ENCODE measurements around the gene ZNF446.
A peak's percentile ranks its signal among the peaks of the same experiment; 100 is the strongest.

DNA sequence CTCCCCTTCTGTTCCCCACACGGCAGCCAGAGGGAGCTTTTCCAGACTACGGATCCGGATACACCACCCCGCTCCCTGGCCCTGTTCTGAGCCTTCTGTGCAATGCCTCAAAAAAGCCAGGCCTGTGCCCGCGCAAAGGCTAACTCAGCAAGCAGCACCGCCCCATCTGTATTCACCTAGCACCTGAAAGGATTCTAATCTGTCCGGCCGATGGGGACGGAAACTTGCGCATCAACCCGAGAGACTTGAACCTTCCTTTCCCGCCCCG lies 42.9 kb downstream of the ZNF446 start:
- TF ChIP-seq REST (IDR thresholded peaks at IDR 0.05; ENCODE audit: low read depth, low read length) (no peak), POLR2A (IDR thresholded peaks at IDR 0.05; ENCODE audit: low read depth, low read length) (no peak), CTCF (IDR thresholded peaks at IDR 0.05 in 2 of 3, conservative IDR thresholded peaks at IDR 0.05 in 1 of 3; ENCODE audit: control insufficient read depth in 2 of 3, extremely low read depth in 1 of 3, insufficient read depth in 1 of 3, low read depth in 3 of 3, low read length in 3 of 3) (peak in 2 of 3 experiments; percentile 58 to 65; a peak in 3 of 6 replicates), EZH2 (IDR thresholded peaks at IDR 0.05; ENCODE audit: borderline replicate concordance, control insufficient read depth, low read depth, low read length) (no peak), MXI1 (IDR thresholded peaks at IDR 0.05; ENCODE audit: low read depth, low read length) (no peak), CBX5 (IDR thresholded peaks at IDR 0.05; ENCODE audit: low read depth) (no peak), HDAC2 (IDR thresholded peaks at IDR 0.05) (no peak), EP300 (IDR thresholded peaks at IDR 0.05; ENCODE audit: borderline replicate concordance in 1 of 2, control insufficient read depth in 1 of 2, low read depth in 2 of 2, low read length in 2 of 2) (no peak), IRF5 (IDR thresholded peaks at IDR 0.05; ENCODE audit: borderline replicate concordance) (no peak), ATF3 (IDR thresholded peaks at IDR 0.05; ENCODE audit: borderline replicate concordance, extremely low read depth, low read depth, low read length) (no peak), TAF1 (IDR thresholded peaks at IDR 0.05; ENCODE audit: borderline replicate concordance, low read depth, low read length) (no peak), RAD21 (IDR thresholded peaks at IDR 0.05; ENCODE audit: insufficient read depth, low read depth, low read length) (0 out of 2 replicates have a peak, but pooled peaks have one; percentile 17), HDAC6 (IDR thresholded peaks at IDR 0.05; ENCODE audit: unreplicated experiment) (no peak)
